GM12874 (cell line): ENCODE data around the gene TCHP.
A peak's percentile ranks its signal among the peaks of the same experiment; 100 is the strongest.

Experiments used
- CTCF ChIP-seq: IDR thresholded peaks from 2 replicates; pipeline ENCODE4 v1.5.1; 2011; ENCODE audit warnings: low read depth, mild to moderate bottlenecking, control low read depth, low read length, moderate library complexity; ENCODE audit not compliant: insufficient read depth

Gene TCHP

GRCh38 chr12:109910969-109911348 lies 10.9 kb downstream of the TCHP start:
- TF ChIP-seq CTCF: peak; percentile 48; the same call in 1 of the 2 replicates

GRCh38 chr12:109912855-109913321 lies 12.8 kb downstream of the TCHP start:
- no peak for TF ChIP-seq CTCF

- no peak for TF ChIP-seq CTCF
These were observed 14.4 kb downstream of the TCHP start for GRCh38 chr12:109914461-109914860.

GRCh38 chr12:109915171-109916040 lies 15.3 kb downstream of the TCHP start:
- no peak for TF ChIP-seq CTCF

- no peak for TF ChIP-seq CTCF
These were observed 16.0 kb downstream of the TCHP start for GRCh38 chr12:109916045-109916444.

GRCh38 chr12:109919456-109919855 lies 19.4 kb downstream of the TCHP start:
- TF ChIP-seq CTCF: no peak

GRCh38 chr12:109920261-109920780 lies 20.2 kb downstream of the TCHP start:
- TF ChIP-seq CTCF: no peak
